ENCODE measurements around the gene PPFIA1.

Gene PPFIA1

DNA sequence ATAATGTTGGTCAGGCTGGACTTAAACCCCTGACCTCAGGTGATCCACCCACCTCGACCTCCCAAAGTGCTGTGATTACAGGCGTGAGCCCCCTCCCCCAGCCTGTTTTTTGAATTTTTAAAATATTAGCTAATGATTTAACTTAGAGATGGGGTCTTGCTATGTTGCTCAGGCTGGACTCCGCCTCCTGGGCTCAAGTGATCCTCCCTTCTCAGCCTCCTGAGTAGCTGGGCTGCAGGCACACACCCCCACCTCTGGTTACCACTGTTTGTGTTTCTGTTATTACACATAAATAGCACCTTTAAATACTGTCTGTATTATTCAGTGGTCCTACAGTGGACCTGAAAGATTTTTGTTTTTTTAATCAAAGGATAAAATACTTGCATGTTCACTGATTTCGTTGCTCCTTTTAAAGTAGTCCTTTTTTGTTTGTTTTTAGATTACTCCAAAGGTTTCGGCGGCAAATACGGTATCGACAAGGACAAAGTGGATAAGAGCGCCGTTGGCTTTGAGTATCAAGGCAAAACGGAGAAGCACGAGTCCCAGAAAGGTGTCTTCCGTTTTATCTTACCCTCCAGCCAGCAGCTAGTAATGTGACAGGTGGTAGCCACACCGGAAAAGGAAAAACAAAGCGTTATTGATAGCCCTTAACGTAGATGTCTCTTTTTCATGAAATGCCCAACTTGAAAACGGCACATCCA is 149.0 kb downstream of the PPFIA1 start:
- DNase-seq = no peak

DNA sequence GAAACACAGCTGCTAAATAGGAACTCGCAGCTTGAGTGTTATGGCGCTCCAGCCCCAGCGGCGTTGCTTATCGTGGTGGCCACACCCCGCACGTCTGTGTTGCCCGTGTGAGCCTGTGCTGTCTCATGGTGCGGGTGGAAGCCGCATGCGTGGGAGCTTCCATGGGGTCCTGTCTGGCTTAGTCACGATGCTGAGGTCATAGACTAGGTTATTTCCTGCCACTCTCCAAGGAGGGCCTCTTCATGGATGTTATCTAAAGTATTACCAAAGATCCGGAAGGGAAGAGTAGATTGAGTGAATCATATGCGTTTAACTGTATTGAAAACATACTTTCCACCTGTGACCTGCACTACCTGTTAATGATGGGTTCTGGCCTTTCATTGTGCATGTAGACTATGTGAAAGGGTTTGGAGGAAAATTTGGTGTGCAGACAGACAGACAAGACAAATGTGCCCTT is 149.5 kb downstream of the PPFIA1 start:
- no peak for DNase-seq

GRCh38 chr11:70420496-70420895 is 150.0 kb downstream of the PPFIA1 start:
- no peak for DNase-seq

DNA sequence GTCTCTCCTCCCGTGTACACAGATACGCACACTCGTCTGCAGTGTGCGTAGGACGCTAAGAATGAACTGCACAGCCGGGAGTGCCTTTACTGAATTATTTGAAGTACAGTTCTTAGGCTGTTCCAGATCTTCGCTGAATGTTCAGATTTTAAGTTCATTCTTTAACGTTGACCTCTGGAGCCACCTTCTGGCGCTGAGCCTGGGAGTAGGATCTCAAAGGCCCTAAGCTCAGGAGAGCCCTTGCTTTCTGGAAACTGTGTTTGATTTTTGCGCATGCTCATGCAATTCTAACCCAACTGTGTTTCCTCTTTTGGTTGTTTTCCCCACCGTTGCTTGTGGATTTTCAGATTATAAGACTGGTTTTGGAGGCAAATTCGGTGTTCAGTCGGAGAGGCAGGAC is 150.6 kb downstream of the PPFIA1 start:
- DNase-seq = no peak

DNA sequence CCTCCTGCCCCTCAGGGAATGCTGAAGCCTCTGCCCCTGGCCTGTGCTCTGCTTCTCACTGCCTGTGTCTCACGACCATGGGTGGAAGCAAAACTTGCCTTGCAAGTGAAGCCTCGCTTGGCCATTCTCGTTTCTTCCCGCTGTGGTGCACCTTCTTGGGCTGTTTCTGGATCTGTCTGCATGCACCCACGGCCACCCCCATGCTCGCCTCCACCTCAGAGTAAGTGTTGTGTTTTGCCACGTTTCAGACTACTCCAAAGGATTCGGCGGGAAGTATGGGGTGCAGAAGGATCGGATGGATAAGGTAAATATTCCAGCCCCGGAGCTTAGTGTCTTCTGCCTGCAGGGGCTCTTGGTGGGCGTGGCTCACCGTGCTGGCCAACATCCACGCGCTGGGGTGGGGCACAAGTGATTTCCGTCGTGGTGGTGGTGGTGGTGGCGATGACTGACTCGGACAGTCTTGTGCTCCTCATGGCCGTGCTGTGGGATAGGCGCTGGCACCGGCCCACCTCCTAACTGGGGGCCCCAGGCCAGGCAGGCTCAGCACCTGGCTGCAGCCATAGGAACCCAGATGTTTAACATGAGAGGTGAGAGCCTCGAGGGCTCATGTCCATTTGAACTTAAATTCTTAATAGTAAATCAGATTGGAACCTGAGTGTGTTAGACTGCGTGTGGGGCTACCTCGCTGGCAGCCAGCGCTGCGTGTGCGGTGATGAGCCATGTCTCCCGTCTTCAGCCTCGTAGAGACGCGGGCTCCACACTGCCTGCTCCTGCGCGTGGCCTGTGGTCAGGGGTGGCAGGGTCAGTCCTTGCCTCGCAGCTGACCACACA is 152.4 kb downstream of the PPFIA1 start:
- no peak for DNase-seq

- no peak for DNase-seq
These were observed 153.3 kb downstream of the PPFIA1 start for GRCh38 chr11:70423523-70424505.

- no peak for DNase-seq
These were observed 154.4 kb downstream of the PPFIA1 start for GRCh38 chr11:70424765-70425344.

DNA sequence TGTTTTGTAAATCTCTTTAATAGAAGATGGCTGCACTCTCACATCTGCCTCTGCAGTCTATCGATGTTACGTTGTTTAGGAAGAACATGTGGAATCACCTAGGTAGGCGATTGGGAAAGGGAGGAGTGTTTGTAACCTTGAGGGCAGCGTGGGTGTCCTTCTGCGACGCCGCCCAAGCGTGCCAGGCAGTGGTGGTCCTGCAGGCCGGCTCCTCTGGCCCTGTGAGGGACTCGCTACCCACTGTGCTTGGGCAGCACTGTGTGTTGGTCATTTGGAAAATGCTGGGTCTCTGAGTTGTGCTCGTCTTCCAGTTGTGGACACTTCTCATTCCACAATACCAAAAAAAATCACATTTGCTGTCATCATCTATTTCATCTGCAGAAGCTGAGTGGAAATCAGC is 156.9 kb downstream of the PPFIA1 start:
- no peak for DNase-seq

DNA sequence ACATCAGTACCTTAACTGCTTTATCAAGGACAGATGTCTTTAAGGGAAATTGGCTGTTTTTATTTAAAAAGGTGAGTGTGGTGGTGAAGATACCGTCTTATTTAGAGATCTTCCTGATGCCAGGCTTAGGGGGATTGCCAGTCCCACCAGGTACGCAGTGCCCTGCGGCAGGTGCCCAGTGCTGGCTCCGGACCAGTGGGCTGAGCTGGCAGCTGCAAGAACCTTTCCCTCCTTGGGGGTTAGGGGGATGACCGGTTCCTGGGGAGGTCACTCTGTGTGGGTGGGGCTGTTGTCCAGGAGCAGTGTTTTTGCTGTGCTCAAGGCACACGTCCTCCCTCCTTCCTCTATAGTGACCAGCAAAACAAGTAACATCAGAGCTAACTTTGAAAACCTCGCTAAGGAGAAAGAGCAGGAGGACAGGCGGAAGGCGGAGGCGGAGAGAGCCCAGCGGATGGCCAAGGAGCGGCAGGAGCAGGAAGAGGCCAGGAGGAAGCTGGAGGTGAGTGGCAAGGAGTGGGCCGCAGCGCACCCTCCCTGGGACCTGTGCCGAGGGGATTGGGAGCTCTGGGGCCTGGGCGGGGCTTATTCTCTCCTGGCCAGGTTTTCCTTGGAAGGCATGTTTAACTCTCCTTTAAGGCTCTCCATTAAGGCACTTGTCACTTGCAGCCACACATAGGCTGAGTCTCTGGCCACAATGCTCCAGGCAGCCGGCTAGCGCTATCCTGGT is 158.4 kb downstream of the PPFIA1 start:
- DNase-seq = no peak

GRCh38 chr11:70429428-70429705 is 158.9 kb downstream of the PPFIA1 start:
- no peak for DNase-seq

GRCh38 chr11:70429724-70430521 is 159.4 kb downstream of the PPFIA1 start:
- no peak for DNase-seq

DNA sequence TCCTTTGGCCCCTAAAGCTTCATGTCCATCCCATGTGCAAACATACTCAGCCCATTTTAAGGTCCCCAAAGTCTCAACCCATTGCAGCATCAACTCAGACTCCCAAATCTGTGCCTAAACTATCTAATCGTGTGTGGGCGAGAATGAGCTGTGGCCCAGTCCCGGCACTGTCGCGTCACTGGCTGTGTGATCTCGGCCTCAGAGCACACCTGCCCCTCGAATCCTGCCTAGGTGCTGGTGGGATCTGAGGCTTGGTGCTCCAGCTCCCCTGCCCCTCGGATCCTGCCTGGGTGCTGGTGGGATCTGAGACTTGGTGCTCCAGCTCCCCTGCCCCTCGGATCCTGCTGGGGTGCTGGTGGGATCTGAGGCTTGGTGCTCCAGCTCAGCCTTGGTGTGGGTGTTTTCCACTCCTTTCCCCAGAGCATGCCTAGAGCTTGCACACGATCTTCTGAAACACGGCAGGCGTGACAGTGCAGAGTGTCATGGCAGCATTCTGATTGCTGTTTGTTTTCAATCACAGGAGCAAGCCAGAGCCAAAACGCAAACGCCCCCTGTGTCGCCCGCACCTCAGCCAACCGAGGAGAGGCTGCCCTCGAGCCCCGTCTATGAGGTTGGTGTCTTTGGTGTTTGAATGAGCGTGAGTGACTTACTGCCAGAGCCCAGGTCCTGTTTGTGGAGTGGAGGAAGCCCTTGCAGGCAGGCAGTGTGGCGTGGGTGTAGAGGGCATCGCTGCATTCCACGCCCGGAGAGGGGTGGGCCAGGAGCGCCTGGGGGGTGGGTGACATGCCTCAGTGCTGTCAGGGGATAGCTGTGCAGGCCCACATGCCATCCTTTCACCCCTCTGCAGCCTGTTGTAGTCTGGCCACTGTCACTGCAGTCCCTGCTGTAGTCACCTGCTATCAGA is 160.4 kb downstream of the PPFIA1 start:
- DNase-seq = no peak

- no peak for DNase-seq
These were observed 161.1 kb downstream of the PPFIA1 start for GRCh38 chr11:70431611-70432010.

DNA sequence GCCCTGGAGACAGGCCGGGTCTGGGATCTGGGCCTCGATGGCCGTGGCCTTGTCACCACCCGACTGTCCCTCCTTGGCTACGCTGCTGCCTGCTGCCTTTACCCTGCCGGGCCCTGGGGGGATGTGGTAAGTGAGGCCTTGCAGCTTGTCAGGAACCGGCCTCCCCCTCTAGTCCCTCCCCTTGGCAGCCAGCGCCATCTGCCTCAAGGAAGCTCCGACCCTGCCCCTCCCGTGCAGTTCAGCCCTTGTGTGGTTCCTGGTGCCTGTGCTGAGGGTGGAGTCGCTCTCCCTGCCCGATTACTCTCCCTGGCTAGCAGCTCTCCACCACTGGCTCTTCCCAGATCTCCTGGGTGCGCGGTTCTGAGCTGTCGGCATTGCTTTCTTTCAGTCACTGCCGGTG is 161.6 kb downstream of the PPFIA1 start:
- no peak for DNase-seq

DNA sequence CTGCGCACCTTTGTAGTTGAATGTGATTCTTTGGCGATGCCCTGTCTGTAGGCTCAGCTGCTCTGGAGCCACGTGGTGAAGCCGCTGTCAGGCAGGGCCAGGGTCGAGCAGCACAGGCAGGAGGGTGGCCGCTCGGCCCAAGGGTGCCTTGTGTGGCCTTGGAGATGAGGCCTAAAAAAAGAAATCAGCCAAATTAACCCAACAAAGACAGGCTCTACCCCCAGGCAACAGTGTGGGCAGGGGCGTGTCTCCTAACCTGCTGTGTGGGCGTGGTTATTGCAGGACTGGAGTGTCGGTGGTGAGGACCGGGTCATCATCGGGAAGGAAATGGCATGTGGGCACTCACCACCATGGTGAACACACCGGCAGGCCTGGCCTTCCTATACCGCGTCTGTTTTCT is 162.1 kb downstream of the PPFIA1 start:
- DNase-seq = no peak

GRCh38 chr11:70433038-70433437 is 162.5 kb downstream of the PPFIA1 start:
- DNase-seq = no peak

DNA sequence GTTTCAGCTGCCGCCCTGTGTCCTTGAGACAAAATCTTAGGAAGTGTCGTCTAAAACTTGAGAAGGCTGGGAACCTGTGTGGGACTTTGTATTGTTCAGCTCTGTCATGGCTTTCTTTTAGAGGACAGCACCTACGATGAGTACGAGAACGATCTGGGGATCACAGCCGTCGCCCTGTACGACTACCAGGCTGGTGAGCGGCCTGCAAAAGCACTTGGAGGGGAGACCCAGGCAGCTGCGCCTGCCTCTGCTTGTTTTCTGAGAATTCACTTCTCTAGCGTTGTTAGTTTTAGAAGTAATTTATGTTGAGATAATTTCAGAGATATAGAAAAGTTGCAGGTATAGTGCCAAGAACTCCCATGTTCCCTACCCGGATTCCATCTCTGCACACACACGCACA is 163.0 kb downstream of the PPFIA1 start:
- no peak for DNase-seq

Measured in NCI-H1048 (cell line).